Upper lobe of left lung (tissue), 4 donors: ENCODE data around the gene MTX2.

ENCODE experiments used
- CTCF ChIP-seq, 6 experiments: fragments of 450-650 bp in 4 of 6; fragments of 200-600 bp in 2 of 6; sonication (generic) in 2 of 6; IDR thresholded peaks; one replicate each; pipeline ENCODE4 v1.5.1; 2016 to 2019; ENCODE audit warnings: antibody characterized with exemption in 6 of 6
- POLR2A ChIP-seq, 4 donors: fragments of 450-650 bp; IDR thresholded peaks; one replicate each; pipeline ENCODE4 v1.5.1; 2016 to 2017; ENCODE audit warnings: antibody characterized with exemption in 4 of 4, mild to moderate bottlenecking in 2 of 4

DNA sequence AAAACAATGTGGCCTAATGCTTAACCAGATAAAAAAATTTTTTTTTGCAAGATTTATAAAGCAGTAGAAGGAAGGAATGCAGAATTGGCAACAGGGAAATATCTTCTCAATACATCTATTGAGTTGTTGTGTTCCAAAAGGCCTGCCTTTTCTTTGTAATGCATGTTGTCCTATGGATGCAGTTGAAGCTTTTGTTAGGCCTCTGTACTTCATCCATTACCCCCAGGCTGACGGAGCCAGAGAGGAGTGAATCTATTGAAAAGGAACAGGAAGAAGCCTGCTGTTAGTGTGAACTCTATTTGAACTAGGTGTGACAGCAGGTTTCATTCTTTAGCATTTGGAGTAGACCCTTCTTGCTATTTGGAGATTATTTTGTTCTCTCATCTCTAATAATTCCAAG, 56.5 kb downstream of the MTX2 start:
- no peak for TF ChIP-seq CTCF (IDR thresholded peaks at IDR 0.05)
- no peak for TF ChIP-seq POLR2A (IDR thresholded peaks at IDR 0.05)
